Midbrain (tissue), 1 donor: ENCODE results near the gene RNASEH2A.
"Not testable (repeated sequence)": the region's sequence is repeated elsewhere in the genome, so short reads cannot be mapped to it uniquely, and the experiment has no call there.

ENCODE experiments used
- DNase-seq: peaks from one replicate; lab custom pipeline; 2025; lab: John Stamatoyannopoulos, UW

Gene RNASEH2A

DNA sequence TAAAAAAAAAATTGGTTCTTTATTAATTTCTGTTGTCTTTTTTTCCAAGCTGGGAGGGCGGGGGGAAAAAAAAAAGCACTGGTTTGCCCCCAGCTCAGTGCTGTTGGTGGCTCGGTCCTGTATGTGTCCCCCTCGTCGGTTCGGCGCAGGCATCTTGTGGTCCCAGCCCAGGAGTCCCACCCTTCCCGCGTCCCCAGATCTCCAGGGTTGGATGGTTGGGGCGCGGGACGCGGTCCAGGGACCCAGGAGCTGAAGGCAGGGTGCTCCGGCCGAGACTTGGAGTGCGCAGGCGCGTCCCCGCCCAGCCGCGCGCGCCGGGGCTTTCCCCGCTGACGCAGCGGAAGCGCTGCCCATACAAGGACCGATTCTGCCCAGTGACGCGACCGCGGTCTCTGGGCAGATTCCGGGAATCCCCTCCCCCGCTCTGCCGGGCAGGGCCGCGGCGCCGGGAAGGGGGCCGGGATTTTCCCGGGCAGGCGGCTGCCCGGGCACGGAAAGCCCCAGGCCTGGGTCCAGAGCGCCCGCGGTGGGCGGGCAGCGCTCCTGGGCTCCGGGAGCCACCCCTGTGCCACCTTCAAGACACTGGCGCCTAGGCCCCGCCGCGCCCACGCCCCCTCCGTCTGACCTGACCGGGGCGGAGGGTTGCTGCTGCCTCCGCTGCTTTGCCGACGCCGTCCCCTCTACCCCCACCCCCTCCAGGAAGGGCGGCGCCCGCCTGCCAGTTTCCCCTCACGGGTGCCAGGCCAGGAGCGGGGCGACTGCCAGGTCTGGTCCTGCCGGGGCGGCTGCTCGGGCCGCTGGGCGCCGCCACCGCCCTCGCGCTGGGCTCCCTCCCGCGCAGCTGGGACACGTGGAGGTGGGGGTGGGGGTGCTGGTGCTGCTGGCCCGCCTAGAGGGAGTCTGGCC lies 12.8 kb upstream of the RNASEH2A start:
- peak; percentile 94 for DNase-seq

DNA sequence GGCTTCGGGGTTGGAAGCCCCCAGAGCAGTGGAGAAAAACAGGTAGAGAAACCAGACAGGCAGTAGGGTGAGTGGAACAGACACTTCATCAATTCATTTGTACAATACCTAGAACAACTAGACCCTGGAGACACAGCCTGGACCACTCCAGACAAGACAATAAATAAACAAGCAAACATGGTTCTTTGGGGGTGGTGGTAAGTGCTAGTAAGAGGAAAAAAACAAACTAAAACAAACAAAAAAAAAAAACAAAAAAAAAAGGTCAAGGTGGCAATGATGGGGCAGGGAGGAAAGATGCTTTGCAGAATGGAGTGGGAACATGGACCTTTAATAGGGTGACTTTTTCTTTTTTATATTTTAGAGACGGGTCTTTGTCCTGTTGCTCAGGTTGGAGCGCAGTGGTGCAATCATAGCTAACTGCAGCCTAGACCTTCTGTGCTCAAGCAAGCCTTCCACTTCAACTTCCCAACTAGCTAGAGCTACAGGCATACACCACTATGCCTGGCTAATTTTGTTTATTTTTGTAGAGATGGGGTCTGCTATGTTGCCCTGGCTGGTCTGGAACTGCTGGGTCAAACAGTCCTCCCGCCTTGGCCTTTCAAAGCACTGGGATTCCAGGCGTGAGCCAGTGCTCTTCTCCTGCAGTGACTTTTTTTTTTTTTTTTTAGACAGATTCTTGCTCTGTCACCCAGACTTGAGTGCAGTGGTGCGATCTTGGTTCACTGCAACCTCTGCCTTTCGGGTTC lies 12.0 kb upstream of the RNASEH2A start:
- no peak for DNase-seq

DNA sequence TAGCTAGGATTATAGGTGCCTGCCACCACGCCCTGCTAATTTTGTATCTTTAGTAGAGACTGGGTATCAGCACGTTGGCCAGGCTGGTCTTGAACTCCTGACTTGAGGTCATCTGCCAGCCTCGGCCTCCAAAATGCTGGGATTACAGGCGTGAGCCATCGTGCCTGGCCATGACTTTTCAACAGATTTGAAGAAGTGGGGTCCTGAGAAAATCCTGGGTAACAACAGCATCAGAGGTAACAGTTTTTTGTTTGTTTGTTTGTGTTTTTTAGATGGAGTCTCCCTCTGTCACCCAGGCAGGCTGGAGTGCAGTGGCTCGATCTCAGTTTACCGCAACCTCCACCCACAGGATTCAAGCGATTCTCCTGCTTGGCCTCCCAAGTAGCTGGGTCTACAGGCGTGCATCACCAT lies 11.4 kb upstream of the RNASEH2A start:
- DNase-seq = no peak

DNA sequence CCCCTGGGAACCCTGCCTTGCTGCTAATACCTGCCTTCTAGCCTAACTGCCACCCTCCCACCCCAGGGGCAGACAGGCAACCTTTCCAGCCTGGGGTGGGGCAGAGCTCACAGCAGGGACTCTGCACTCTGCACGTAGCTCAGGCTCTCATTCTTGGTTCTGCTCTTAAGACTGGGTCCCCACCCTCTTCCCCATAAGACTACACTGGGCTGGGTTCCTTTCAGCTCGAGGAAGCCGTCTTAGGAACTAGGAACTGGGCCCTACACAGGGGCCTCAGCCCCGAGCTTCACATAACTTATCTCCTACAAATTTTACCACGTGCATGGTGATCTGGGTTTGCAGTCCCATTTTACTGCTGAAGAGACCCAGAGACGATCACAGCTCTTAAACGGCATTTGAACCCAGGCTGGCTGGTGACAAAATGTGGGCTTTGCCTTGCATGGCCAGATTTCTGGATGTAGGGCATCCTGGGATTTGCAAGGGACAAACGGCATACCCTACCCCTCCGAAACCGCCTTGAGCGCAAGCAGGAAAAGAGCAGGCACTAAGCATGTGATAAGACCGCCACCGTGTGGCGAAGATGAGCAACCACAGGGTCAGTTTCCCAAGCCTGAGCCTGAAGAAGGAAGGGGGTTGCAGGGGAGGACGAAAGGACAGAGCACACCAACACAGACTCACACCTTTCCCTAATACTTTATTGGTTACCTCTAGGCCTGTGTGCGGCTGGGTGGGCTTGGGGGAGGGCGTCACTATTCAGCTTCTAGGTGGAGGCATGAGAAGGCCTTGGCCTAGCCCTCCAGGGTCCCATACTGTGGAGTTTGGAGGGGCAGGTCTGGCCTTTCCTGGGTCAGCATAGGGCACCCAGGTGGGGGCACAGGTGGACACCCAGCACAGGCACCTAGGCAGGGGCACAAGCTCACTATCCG lies 10.0 kb upstream of the RNASEH2A start:
- peak; percentile 85 for DNase-seq

DNA sequence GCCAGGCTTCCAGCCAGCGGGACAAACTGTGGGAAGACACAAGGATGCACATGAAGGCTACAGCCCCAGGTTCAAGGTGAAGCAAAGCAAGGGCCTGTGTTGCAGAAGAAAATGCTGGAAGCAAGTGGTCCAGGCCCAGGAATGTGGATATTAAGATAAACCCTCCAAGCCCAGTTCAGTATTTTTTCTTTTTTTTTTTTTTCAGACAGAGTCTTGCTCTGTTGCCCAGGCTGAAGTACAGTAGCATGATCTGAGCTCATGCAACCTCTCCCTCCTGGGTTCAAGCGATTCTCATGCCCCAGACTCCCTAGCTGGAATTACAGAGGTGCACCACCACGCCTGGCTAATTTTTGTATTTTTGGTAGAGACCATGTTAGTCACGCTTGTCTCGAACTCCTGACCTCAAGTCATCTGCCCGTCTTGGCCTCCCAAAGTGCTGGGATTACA lies 9.2 kb upstream of the RNASEH2A start:
- DNase-seq = no peak

DNA sequence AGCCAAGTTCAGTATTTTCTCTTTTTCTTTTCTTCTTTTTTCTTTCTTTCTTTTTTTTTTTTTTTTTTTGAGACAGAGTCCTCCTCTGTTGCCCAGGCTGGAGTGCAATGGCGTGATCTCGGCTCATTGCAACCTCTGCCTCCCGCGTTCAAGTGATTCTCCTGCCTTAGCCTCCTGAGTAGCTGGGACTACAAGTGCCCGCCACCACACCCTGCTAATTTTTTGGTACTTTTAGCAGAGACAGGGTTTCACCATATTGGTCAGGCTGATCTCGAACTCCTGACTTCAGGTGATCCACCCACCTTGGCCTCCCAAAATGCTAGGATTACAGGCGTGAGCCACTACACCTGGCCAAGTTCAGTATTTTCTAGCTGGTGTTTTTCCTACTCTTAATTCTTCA lies 8.8 kb upstream of the RNASEH2A start:
- not testable (repeated sequence) for DNase-seq

DNA sequence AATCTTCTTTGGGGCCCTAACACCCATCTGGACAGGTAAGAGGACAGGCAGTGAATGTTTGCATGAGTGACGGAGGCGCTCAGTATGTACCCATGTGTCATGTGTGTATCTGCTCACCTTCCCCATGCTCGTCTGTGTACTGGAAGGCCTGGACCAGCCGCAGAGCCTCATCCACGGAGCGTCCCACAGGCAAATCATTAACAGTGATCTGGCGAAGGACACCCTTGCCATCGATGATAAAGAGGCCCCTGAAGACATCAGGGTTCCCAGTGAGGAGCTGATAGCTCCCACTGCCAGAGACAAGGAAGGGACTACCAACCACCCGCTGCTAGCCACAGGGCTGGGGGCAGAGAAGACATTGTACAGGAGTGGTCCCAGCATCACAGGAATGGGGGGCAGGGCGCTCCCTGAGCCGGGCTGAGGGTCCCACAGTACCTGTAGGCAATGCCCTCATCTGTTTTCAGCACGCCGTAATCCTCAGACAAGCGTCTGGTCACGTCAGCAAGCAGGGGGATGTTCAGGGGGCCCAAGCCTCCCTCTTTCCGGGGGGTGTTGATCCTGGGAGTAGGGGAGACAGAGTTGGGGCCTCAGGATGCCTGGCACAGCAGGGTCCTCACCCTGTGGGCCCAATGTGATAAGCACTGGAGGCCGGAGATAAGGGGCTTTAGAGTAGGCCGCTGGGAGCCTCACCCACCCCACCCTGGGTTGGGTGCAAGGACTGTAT lies 6.5 kb upstream of the RNASEH2A start:
- DNase-seq = no peak

DNA sequence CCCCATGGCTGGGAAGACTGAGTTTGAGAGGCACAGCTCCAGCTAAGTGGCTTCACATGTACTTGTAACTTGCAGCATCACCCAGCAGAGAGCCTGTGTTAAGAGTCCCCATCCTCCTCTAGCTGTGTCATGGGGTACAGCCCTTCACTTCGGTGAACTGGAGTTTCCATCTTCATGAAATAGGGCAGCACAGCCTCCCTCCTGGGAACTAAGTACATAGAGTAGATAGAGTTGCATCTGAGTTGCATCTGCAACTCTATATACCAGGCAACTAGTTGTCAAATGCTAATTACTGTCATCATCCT lies 6.0 kb upstream of the RNASEH2A start:
- DNase-seq = no peak

DNA sequence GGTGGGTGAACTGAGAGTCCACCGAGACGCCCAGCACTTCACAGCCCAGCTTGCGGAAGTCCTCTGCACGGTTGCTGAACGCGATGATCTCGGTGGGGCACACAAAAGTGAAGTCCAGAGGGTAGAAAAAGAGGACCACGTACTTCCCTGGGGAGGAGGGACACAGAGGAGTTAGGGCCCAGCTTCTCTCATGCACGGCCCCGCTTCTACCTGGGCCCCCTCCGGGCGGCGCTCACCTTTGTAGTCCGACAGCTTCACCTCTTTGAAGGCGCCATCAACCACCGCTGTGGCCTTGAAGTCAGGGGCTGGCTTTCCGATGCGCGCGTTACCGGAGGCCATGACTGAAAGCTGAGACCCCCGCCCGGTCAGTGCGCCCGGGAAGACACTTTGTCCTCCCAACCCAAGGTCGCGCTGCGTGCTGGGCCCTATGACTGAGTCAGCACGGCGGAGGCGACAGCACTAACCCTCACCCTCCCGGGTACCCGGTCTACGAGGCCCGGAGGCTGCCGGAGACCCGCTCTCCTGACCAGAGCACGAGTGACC lies 5.4 kb upstream of the RNASEH2A start:
- no peak for DNase-seq

DNA sequence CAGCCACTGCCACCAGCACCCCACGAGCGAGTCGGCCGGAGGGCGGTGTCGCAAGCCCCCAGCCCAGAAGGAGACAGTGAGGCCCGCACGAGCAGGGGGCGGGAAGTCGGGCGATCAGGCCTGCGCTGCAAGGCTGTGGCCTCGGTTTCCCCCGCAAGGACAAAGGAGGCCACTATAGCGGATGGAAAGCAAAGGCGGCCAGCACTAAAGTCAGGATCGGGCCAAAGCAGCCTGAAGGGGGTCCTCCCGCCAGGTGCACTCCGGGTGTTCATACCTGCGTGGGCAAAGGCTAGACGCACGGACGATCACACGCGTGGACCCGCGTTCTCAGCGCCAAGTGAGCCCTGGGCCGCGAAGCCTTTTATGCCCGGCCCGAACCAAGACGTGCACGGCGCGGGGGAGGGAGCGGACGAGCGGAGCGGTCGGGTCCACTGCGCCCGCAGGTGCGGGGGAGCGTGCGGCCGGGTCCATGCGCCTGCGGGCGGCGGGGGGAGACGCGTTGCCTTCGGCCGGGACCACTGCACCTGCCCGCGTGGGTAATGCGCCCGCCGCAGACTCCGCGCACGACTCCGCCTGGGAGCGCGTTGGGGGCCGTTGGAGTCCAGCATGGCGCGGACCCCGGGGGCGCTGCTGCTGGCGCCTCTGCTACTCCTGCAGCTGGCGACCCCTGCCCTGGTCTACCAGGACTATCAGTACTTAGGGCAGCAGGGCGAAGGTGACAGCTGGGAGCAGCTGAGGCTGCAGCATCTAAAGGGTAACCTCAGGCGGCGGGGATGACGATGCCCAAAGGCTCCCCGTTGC lies 4.7 kb upstream of the RNASEH2A start, which contains the start of the genes PRDX2 and THSD8:
Gene PRDX2, minus strand, starts transcription at position 335 of the 801 bp plus-strand sequence. CDS start 539 bp downstream, outside the sequence.
Gene THSD8, plus strand, starts transcription at position 604 of the 801 bp plus-strand sequence. Its CDS starts 3 bp downstream, at position 607.
- DNase-seq = peak; percentile 85

DNA sequence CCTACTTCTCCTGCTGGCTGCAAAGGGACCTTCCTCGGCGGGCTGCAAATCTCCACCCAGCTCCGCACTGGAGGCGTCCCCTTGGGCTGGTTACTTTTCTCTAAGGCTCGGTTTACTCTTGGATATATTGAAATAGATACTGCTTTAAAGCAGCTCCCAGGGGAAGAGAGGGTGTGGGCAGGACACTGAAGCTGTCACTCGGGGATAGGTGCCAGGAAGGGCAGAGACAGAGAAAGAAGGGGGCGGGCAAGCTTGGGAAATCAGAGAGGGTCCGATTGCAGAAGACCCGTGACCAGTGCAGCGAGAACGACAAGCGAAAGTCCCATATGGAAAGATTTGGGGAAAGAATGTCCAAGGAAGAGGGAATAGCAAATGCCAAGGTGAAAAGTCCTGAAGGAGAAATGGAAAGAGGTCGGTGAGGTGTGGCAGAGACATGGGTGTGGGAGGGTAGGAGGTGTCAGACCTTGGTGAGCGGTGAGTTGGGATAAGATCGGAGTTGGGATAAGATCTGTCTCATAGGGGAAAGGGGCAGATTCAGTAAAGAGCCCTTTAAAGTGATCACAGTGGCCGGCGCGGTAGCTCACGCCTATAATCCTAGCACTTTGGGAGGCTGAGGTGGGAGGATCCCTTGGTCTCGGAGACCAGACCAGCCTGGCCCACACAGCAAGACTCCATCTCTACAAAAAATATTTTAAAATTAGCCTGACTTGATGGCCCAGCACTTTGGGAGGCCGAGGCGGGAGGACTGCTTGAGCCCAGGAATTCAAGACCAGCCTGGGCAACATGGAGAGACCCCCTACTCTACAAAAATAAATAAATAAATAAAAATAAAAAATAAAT lies 3.9 kb upstream of the RNASEH2A start:
- DNase-seq = no peak

DNA sequence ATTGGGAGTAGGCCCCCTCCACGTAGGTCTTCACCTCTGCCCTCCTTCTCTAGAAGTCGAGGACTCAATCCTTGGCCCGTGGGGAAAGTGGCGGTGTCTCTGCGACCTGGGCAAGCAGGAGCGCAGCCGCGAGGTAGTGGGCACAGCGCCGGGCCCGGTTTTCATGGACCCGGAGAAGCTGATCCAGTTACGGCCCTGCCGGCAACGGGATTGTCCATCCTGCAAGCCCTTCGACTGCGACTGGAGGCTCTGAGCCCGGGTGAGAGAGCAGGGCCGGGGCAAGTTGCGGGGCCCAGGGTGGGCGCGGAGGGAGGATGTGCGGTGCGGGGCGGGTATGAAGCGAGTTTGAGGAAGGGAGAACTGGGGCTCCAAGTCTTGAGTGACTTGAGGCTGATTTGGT lies 2.3 kb upstream of the RNASEH2A start:
- no peak for DNase-seq

DNA sequence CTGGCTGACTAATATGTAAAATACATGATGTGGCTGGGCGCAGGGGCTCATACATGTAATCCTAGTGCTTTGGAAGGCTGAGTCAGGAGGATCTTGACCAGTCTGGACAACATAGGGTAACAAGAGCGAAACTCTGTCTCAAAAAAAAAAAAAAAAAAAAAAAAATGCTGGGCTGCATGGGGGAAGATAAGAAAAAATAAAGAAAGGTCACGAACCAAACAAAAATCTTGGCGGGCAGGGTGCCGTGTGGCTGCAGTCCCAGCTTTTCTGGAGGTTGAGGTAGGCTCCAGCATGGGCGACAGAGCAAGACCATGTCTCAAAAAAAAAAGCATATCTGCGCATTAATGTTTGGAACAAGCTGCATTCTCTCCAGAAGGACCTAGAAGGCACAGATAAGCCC lies 8.7 kb downstream of the RNASEH2A start:
- no peak for DNase-seq

DNA sequence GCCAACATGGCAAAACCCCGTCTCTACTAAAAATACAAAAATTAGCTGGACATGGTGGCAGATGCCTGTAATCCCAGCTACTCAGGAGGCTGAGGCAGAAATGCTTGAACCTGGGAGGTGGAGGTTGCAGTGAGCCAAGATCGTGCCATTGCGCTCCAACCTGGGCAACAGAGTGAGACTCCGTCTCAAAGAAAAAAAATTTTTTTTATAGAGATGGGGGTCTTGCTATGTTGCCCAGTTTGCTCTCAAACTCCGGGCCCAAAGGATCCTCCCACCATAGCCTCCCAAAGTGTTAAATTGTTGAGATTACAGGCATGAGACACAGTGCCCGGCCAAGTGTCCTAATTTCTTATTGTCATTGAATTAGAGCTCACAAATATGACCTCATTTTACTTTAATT lies 10.8 kb downstream of the RNASEH2A start:
- not testable (repeated sequence) for DNase-seq

DNA sequence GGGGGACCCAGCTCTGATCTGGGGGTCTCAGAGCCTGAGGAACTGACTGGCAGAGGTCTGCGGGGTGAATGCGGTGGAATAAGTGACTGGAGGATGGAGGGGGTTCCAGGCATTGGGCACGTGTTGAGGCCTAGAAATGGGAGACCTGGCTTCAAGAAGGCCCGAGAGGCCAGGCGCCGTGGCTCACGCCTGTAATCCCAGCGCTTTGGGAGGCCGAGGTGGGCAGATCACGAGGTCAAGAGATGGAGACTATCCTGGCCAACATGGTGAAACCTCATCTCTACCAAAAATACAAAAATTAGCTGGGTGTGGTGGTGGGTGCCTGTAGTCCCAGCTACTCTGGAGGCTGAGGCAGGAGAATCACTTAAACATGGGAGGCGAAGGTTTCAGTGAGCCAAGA lies 11.4 kb downstream of the RNASEH2A start:
- DNase-seq = not testable (repeated sequence)

DNA sequence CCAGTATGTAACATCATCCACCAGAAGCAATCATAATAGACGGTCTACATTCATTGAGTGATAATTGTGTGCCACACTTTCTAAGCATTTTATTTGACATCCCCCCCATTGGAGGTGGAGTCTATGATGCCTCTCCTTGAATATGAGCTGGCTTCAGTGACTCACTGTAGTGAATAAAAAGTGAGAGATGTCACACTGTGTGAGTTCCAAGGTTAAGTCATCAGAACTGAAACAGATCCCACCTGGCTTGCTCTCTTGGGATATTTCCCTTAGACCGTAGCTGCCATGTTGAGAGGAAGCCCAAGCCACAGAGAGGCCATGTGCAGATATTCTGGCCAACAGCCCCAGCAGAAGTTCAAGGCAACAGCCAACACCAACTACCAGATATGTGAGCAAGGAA lies 15.4 kb downstream of the RNASEH2A start:
- no peak for DNase-seq

DNA sequence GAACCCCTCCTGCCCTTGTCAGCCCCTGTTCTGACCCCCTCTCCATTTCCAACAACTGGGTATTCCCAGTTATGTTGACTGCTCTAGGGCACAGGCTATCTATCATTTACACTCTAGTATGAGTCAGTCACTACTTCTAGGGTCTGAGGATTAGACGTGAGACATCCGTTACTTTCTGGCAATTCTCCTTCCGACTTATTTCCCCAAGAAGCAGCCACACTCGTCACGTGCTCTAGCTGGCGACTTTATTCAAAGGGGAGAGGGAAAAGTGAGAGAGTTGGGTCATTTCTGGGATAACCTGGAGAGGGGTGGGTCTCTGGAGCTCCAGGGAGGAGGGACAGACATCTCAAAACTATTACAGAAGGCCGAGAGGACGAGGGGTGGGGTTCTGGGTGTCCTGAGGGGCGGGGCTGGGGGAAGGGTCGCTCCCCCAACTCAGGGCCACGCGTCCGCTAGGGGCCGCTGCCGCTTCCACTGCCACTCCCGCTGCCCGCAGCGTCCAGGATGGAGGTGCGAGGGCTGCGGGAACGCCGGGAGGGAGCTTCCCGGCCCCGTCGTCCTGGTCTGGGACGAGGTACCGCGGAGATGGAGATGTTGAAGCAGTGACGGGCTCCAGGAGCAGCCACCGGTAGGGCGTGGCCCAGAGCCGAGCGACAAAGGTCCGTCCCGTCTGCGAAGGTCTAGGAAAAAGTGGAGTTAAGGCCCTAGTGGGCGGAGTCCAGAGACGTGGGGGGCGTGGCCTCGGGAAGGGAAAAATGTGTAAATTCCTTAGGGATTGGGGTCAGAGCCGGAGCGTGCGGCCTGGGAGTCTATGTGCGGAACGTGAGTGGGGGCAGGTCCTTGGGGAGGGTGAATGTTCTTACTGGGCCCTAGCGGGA lies 19.1 kb downstream of the RNASEH2A start:
- no peak for DNase-seq

DNA sequence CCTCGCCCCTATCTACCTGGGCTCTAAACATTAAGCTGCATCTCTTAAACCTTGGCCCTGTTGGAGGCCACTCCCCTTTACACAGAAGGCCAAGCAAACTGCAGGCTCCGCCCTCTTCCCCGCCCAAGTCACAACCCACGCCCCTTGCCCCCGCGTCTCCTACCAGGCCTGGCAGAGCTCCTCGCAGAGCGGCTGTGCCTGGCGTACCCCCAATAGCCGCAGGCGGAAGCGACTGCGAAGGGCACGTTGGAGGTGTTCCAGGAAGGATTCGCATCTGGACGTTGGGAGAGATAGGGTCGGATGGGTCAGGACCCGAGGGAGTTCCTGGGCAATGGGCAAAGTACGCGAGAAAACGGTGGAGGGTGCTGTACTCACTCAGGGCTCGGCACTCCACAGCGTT lies 22.1 kb downstream of the RNASEH2A start:
- DNase-seq = no peak
